Ovary (tissue), 3 donors: ENCODE results near the gene OPA1.

Experiments
- EP300 ChIP-seq: sonication (generic); formaldehyde crosslinking; IDR thresholded peaks from one replicate; pipeline ENCODE4 v1.6.1; 2017; ENCODE audit warnings: antibody characterized with exemption
- POLR2A ChIP-seq: fragments of 450-650 bp; IDR thresholded peaks from one replicate; pipeline ENCODE4 v1.6.1; 2017; ENCODE audit warnings: antibody characterized with exemption, mild to moderate bottlenecking, moderate library complexity
- TF ChIP-seq, protein P1 (sequence below), 3 donors: fragments of 450-650 bp in 2 of 3; fragments of 200-600 bp in 1 of 3; IDR thresholded peaks; one replicate each; pipeline versions ENCODE4 v1.5.1 to v1.8.0; 2016 to 2022; ENCODE audit warnings: antibody characterized with exemption in 3 of 3, mild to moderate bottlenecking in 1 of 3
- donor health status: DM: no; HTN: no; CAD: no.

DNA sequence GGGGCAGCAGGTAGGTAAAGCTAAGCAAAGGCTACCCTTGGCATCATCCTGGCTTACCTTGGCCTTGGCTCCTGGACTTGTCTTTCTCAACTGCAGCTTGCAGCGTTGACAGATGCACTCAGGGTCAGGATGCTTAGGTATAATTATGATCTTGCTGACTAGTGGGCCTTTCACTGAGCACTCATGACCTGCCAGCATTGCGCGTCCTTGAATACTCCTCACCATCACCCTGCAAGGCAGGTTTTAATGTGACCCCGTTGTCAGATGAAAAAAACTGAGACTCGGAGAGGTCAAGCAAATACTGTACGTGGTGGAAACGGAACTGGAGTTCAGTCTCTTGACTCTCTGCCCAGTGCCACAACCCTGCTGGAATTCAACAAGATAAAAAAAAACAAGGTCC is 126.7 kb downstream of the OPA1 start:
- no peak for TF ChIP-seq EP300
- TF ChIP-seq, protein P1, sequence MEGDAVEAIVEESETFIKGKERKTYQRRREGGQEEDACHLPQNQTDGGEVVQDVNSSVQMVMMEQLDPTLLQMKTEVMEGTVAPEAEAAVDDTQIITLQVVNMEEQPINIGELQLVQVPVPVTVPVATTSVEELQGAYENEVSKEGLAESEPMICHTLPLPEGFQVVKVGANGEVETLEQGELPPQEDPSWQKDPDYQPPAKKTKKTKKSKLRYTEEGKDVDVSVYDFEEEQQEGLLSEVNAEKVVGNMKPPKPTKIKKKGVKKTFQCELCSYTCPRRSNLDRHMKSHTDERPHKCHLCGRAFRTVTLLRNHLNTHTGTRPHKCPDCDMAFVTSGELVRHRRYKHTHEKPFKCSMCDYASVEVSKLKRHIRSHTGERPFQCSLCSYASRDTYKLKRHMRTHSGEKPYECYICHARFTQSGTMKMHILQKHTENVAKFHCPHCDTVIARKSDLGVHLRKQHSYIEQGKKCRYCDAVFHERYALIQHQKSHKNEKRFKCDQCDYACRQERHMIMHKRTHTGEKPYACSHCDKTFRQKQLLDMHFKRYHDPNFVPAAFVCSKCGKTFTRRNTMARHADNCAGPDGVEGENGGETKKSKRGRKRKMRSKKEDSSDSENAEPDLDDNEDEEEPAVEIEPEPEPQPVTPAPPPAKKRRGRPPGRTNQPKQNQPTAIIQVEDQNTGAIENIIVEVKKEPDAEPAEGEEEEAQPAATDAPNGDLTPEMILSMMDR (IDR thresholded peaks at IDR 0.05), result no peak
- TF ChIP-seq POLR2A, result no peak
